ENCODE measurements around the gene GNB1L. TPM values are rescaled to one million over a fixed set of nuclear protein-coding genes. Genes with fewer than 3 reads are reported as not detected.
"Not testable (repeated sequence)": the region's sequence is repeated elsewhere in the genome, so short reads cannot be mapped to it uniquely, and the experiment has no call there.

Gene GNB1L
- total RNA-seq, 2 experiments from 2014 or later, result 11.9 to 12.7 TPM

GRCh38 chr22:19885841-19886592 lies 31.3 kb upstream of the GNB1L start:
- ATAC-seq (ENCODE audit: low read depth), result no peak
- Mint-ChIP-seq H3K27ac (peak overlapping the region; percentile 84), H3K27me3 (no peaks in the 10 kb centered on the region), H3K9me3 (no peaks in the 10 kb centered on the region), H3K4me3 (peak overlapping the region; percentile 42), H3K36me3 (peaks cover 2% of the 10 kb centered on the region), H3K4me1 (peaks cover 21% of the 10 kb centered on the region)
- POLR2A ChIA-PET, result interaction anchor here (0.8 to 3.4 kb wide), 2 partner anchors 8 to 30 kb away, joined by 3 to 17 read pairs; no protein-coding TSS in a partner anchor
- DNase-seq, result no peak

GRCh38 chr22:19884954-19885751 lies 30.5 kb upstream of the GNB1L start:
- Mint-ChIP-seq H3K4me1 (peaks cover 15% of the 10 kb centered on the region), H3K9me3 (no peaks in the 10 kb centered on the region), H3K27me3 (no peaks in the 10 kb centered on the region), H3K27ac (peak overlapping the region; percentile 81), H3K4me3 (no peak overlapping the region), H3K36me3 (peaks cover 2% of the 10 kb centered on the region)
- DNase-seq (no peak), ATAC-seq (ENCODE audit: low read depth) (no peak)
- POLR2A ChIA-PET, result interaction anchor here (3.4 kb wide), 1 partner anchor 29 kb away, joined by 17 read pairs; no protein-coding TSS in a partner anchor

GRCh38 chr22:19884161-19884953 lies 29.7 kb upstream of the GNB1L start:
- Mint-ChIP-seq H3K36me3 (peaks cover 2% of the 10 kb centered on the region), H3K4me1 (peaks cover 13% of the 10 kb centered on the region), H3K4me3 (no peak overlapping the region), H3K27me3 (no peaks in the 10 kb centered on the region), H3K27ac (no peak overlapping the region), H3K9me3 (no peaks in the 10 kb centered on the region)
- POLR2A ChIA-PET, result interaction anchor here (3.4 kb wide), 1 partner anchor 29 kb away, joined by 17 read pairs; no protein-coding TSS in a partner anchor
- no peak for ATAC-seq (ENCODE audit: low read depth)
- peak; percentile 29 for DNase-seq

GRCh38 chr22:19883446-19883845 lies 28.8 kb upstream of the GNB1L start:
- ATAC-seq (ENCODE audit: low read depth); H3K27ac Mint-ChIP-seq; H3K4me3 Mint-ChIP-seq; H3K9me3 Mint-ChIP-seq; H3K27me3 Mint-ChIP-seq; H3K36me3 Mint-ChIP-seq; POLR2A ChIA-PET: not testable (repeated sequence)
- H3K4me1 Mint-ChIP-seq, result peaks cover 13% of the 10 kb centered on the region
- DNase-seq, result peak; percentile 19

- POLR2A ChIA-PET, result interaction anchor here (0.6 to 0.8 kb wide), 2 partner anchors 20 to 31 kb away, joined by 3 read pairs; no protein-coding TSS in a partner anchor
- Mint-ChIP-seq H3K4me1 (peaks cover 13% of the 10 kb centered on the region), H3K9me3 (no peaks in the 10 kb centered on the region), H3K27me3 (no peaks in the 10 kb centered on the region), H3K36me3 (peaks cover 2% of the 10 kb centered on the region), H3K27ac (no peak overlapping the region), H3K4me3 (no peak overlapping the region)
- DNase-seq, result peak; percentile 24
- ATAC-seq (ENCODE audit: low read depth), result no peak
Measured at GRCh38 chr22:19882446-19883381, 28.0 kb upstream of the GNB1L start.

GRCh38 chr22:19880786-19881569 lies 26.3 kb upstream of the GNB1L start:
- Mint-ChIP-seq H3K36me3 (peaks cover 2% of the 10 kb centered on the region), H3K27ac (no peak overlapping the region), H3K4me1 (peaks cover 7% of the 10 kb centered on the region), H3K27me3 (no peaks in the 10 kb centered on the region), H3K9me3 (no peaks in the 10 kb centered on the region), H3K4me3 (no peak overlapping the region)
- DNase-seq (peak; percentile 10), ATAC-seq (ENCODE audit: low read depth) (no peak)
- POLR2A ChIA-PET, result interaction anchor here (0.5 kb wide), 1 partner anchor 1913 kb away, joined by 3 read pairs; no protein-coding TSS in a partner anchor

- DNase-seq (peak; percentile 29), ATAC-seq (ENCODE audit: low read depth) (no peak)
- no peaks in the 10 kb centered on the region for H3K9me3 Mint-ChIP-seq
- POLR2A ChIA-PET, result no interaction called here
- peaks cover 2% of the 10 kb centered on the region for H3K4me1 Mint-ChIP-seq
- H3K27ac Mint-ChIP-seq, result no peak overlapping the region
- no peaks in the 10 kb centered on the region for H3K36me3 Mint-ChIP-seq
- no peaks in the 10 kb centered on the region for H3K27me3 Mint-ChIP-seq
- H3K4me3 Mint-ChIP-seq, result no peak overlapping the region
Measured at GRCh38 chr22:19879992-19880785, 25.5 kb upstream of the GNB1L start.

GRCh38 chr22:19879643-19879991 lies 24.9 kb upstream of the GNB1L start:
- Mint-ChIP-seq H3K4me1 (peaks cover 2% of the 10 kb centered on the region), H3K4me3 (no peak overlapping the region), H3K9me3 (no peaks in the 10 kb centered on the region), H3K36me3 (no peaks in the 10 kb centered on the region), H3K27me3 (no peaks in the 10 kb centered on the region), H3K27ac (no peak overlapping the region)
- no peak for ATAC-seq (ENCODE audit: low read depth)
- POLR2A ChIA-PET, result no interaction called here
- DNase-seq, result no peak

- Mint-ChIP-seq H3K27ac (no peak overlapping the region), H3K36me3 (no peaks in the 10 kb centered on the region), H3K4me3 (no peak overlapping the region), H3K4me1 (peaks cover 2% of the 10 kb centered on the region), H3K9me3 (no peaks in the 10 kb centered on the region), H3K27me3 (no peaks in the 10 kb centered on the region)
- no peak for ATAC-seq (ENCODE audit: low read depth)
- POLR2A ChIA-PET, result no interaction called here
- peak; percentile 8 for DNase-seq
Measured at GRCh38 chr22:19879246-19879570, 24.5 kb upstream of the GNB1L start.

- Mint-ChIP-seq H3K4me1 (peaks cover 2% of the 10 kb centered on the region), H3K4me3 (no peak overlapping the region), H3K9me3 (no peaks in the 10 kb centered on the region), H3K36me3 (no peaks in the 10 kb centered on the region), H3K27me3 (no peaks in the 10 kb centered on the region), H3K27ac (no peak overlapping the region)
- ATAC-seq (ENCODE audit: low read depth) (no peak), DNase-seq (peak; percentile 12)
- POLR2A ChIA-PET, result interaction anchor here (1.3 kb wide), 1 partner anchor 8 kb away, joined by 3 read pairs; no protein-coding TSS in a partner anchor
Measured at GRCh38 chr22:19878461-19879245, 24.0 kb upstream of the GNB1L start.
